HG02943 (cell line): ENCODE measurements around the gene CSNK1G3.

ENCODE experiments used
- ATAC-seq: cut with Tn5 transposase; IDR thresholded peaks from one replicate; pipeline ENCODE4 v1.9.1; 2021; ENCODE audit warnings: mild to moderate bottlenecking, low read depth, moderate library complexity; ENCODE audit not compliant: unreplicated experiment

Gene CSNK1G3

GRCh38 chr5:123554601-123555000, 42.6 kb downstream of the CSNK1G3 start:
- ATAC-seq, result no peak

GRCh38 chr5:123557907-123558306, 45.9 kb downstream of the CSNK1G3 start:
- ATAC-seq, result no peak

GRCh38 chr5:123558762-123559433, 46.9 kb downstream of the CSNK1G3 start:
- ATAC-seq, result no peak

GRCh38 chr5:123559434-123559775, 47.4 kb downstream of the CSNK1G3 start:
- no peak for ATAC-seq

GRCh38 chr5:123561230-123561629, 49.3 kb downstream of the CSNK1G3 start:
- no peak for ATAC-seq

GRCh38 chr5:123571927-123572326, 60.0 kb downstream of the CSNK1G3 start:
- ATAC-seq, result no peak

GRCh38 chr5:123578390-123578789, 66.4 kb downstream of the CSNK1G3 start:
- no peak for ATAC-seq

GRCh38 chr5:123579410-123579809, 67.4 kb downstream of the CSNK1G3 start:
- no peak for ATAC-seq

GRCh38 chr5:123582550-123583285, 70.7 kb downstream of the CSNK1G3 start:
- ATAC-seq, result no peak

- ATAC-seq, result no peak
Measured at GRCh38 chr5:123585871-123586270, 73.9 kb downstream of the CSNK1G3 start.

GRCh38 chr5:123594434-123594833, 82.5 kb downstream of the CSNK1G3 start:
- ATAC-seq, result no peak

GRCh38 chr5:123597018-123597417, 85.0 kb downstream of the CSNK1G3 start:
- no peak for ATAC-seq

- no peak for ATAC-seq
Measured at GRCh38 chr5:123598028-123598689, 86.2 kb downstream of the CSNK1G3 start.

GRCh38 chr5:123599171-123599570, 87.2 kb downstream of the CSNK1G3 start:
- ATAC-seq, result no peak

GRCh38 chr5:123601610-123602009, 89.6 kb downstream of the CSNK1G3 start:
- no peak for ATAC-seq

GRCh38 chr5:123605822-123606221, 93.8 kb downstream of the CSNK1G3 start:
- ATAC-seq, result no peak

GRCh38 chr5:123610209-123610608, 98.2 kb downstream of the CSNK1G3 start:
- ATAC-seq, result no peak

- ATAC-seq, result no peak
Measured at GRCh38 chr5:123610665-123611405, 98.9 kb downstream of the CSNK1G3 start.

- ATAC-seq, result no peak
Measured at GRCh38 chr5:123611406-123611709, 99.4 kb downstream of the CSNK1G3 start.

GRCh38 chr5:123617561-123617960, 105.6 kb downstream of the CSNK1G3 start:
- no peak for ATAC-seq

- ATAC-seq, result no peak
Measured at GRCh38 chr5:123626051-123626450, 114.1 kb downstream of the CSNK1G3 start.
